Uterus (tissue), 4 donors: Measurements from ENCODE around the gene FADS1. TPM values are rescaled to one million over a fixed set of nuclear protein-coding genes. Genes with fewer than 3 reads are reported as not detected.

Source experiments
- DNase-seq, 2 donors: peaks; one replicate each; pipeline ENCODE4 v3.0.0-alpha.2; 2019 to 2020
- H3K27ac ChIP-seq, 2 donors: fragments of 200-600 bp; sonication (generic); 1 replicate in 1 of 2; 2 replicates in 1 of 2; pipeline ENCODE4 v1.5.1; 2016 to 2018
- H3K27me3 ChIP-seq, 2 donors: fragments of 200-600 bp; sonication (generic); one replicate each; pipeline ENCODE4 v1.5.1; 2018 to 2019; ENCODE audit warnings: control low read depth in 1 of 2
- H3K36me3 ChIP-seq, 2 donors: fragments of 200-600 bp; sonication (generic); one replicate each; pipeline ENCODE4 v1.5.1; 2019; ENCODE audit warnings: control low read depth in 1 of 2
- H3K4me1 ChIP-seq, 2 donors: fragments of 200-600 bp; sonication (generic); one replicate each; pipeline ENCODE4 v1.5.1; 2018 to 2019; ENCODE audit warnings: control low read depth in 1 of 2
- H3K4me3 ChIP-seq, 2 donors: fragments of 200-600 bp; sonication (generic); 1 replicate in 1 of 2; 2 replicates in 1 of 2; pipeline ENCODE4 v1.5.1; 2018 to 2019; ENCODE audit warnings: mild to moderate bottlenecking in 1 of 2
- H3K9me3 ChIP-seq, 2 donors: fragments of 200-600 bp; sonication (generic); one replicate each; pipeline ENCODE4 v1.5.1; 2019; ENCODE audit warnings: control low read depth in 1 of 2
- CTCF ChIP-seq, 4 experiments: fragments of 200-600 bp in 2 of 4; fragments of 450-650 bp in 2 of 4; sonication (generic) in 2 of 4; IDR thresholded peaks; one replicate each; pipeline ENCODE4 v1.5.1; 2016 to 2019; ENCODE audit warnings: antibody characterized with exemption in 4 of 4, mild to moderate bottlenecking in 2 of 4, moderate library complexity in 1 of 4
- POLR2A ChIP-seq, 2 donors: fragments of 450-650 bp; IDR thresholded peaks; one replicate each; pipeline ENCODE4 v1.6.1; 2016; ENCODE audit warnings: antibody characterized with exemption in 2 of 2, mild to moderate bottlenecking in 1 of 2, moderate library complexity in 1 of 2
- intact Hi-C: fragments of 100-400 bp; cut with DNase I; formaldehyde crosslinking; loops from one replicate; pipeline ENCODE4 v1.15.1; 2023; ENCODE audit warnings: low total_unique reads
- total RNA-seq, 4 donors: library from RNA; depleted of rRNA in 3 of 4; stranded (reverse); fragments of >200 nt in 3 of 4; gene quantifications; one replicate each; pipeline versions ENCODE4 v1.1.0 to v1.2.4, GENCODE V29; 2014 to 2023
- donor health status: DM: yes; HTN: yes; CAD: no.

FADS1 gene
- total RNA-seq, 4 donors from 2014 or later = 23.8 to 57.1 (median 38.3) TPM

GRCh38 chr11:61810671-61811175 is 6.1 kb downstream of the FADS1 start:
- intact Hi-C loops = no loop called here
- no peak overlapping the region for H3K4me3 ChIP-seq
- H3K27ac ChIP-seq = no peak overlapping the region
- no peaks in the 10 kb centered on the region for H3K9me3 ChIP-seq
- H3K36me3 ChIP-seq = no peaks in the 10 kb centered on the region
- no peaks in the 10 kb centered on the region for H3K27me3 ChIP-seq
- no peak for TF ChIP-seq POLR2A (IDR thresholded peaks at IDR 0.05)
- no peak for TF ChIP-seq CTCF (IDR thresholded peaks at IDR 0.05)
- no peak for DNase-seq
- H3K4me1 ChIP-seq = no peaks in the 10 kb centered on the region

- Histone ChIP-seq H3K9me3 (no peaks in the 10 kb centered on the region), H3K4me1 (no peaks in the 10 kb centered on the region), H3K36me3 (no peaks in the 10 kb centered on the region), H3K27ac (no peak overlapping the region), H3K27me3 (no peaks in the 10 kb centered on the region), H3K4me3 (no peak overlapping the region)
- TF ChIP-seq POLR2A (IDR thresholded peaks at IDR 0.05) = no peak
- TF ChIP-seq CTCF (IDR thresholded peaks at IDR 0.05) = no peak
- DNase-seq = no peak
- intact Hi-C loops = loop anchor here (10.0 kb wide), 1 partner anchor 308 kb away; no protein-coding TSS in a partner anchor
Measured at GRCh38 chr11:61806785-61807184, 10.0 kb downstream of the FADS1 start.

GRCh38 chr11:61805146-61805545 is 11.7 kb downstream of the FADS1 start:
- DNase-seq = no peak
- Histone ChIP-seq H3K27me3 (no peaks in the 10 kb centered on the region), H3K4me1 (no peaks in the 10 kb centered on the region), H3K27ac (no peak overlapping the region), H3K36me3 (no peaks in the 10 kb centered on the region), H3K9me3 (no peaks in the 10 kb centered on the region), H3K4me3 (no peak overlapping the region)
- intact Hi-C loops = loop anchor here (10.0 kb wide), 1 partner anchor 310 kb away; no protein-coding TSS in a partner anchor
- TF ChIP-seq CTCF (IDR thresholded peaks at IDR 0.05) (no peak), POLR2A (IDR thresholded peaks at IDR 0.05) (no peak)

- Histone ChIP-seq H3K9me3 (no peaks in the 10 kb centered on the region), H3K27me3 (no peaks in the 10 kb centered on the region), H3K4me1 (no peaks in the 10 kb centered on the region), H3K36me3 (no peaks in the 10 kb centered on the region), H3K4me3 (no peak overlapping the region), H3K27ac (no peak overlapping the region)
- TF ChIP-seq CTCF (IDR thresholded peaks at IDR 0.05) (no peak), POLR2A (IDR thresholded peaks at IDR 0.05) (no peak)
- no peak for DNase-seq
- intact Hi-C loops = loop anchor here (10.0 kb wide), 1 partner anchor 311 kb away; no protein-coding TSS in a partner anchor
Measured at GRCh38 chr11:61803889-61804647, 12.7 kb downstream of the FADS1 start.

- no peak for TF ChIP-seq POLR2A (IDR thresholded peaks at IDR 0.05)
- no peak for TF ChIP-seq CTCF (IDR thresholded peaks at IDR 0.05)
- Histone ChIP-seq H3K4me1 (peaks cover 0 to under 1% of the 10 kb centered on the region in 2 donors), H3K4me3 (no peak overlapping the region), H3K9me3 (no peaks in the 10 kb centered on the region), H3K36me3 (no peaks in the 10 kb centered on the region), H3K27ac (no peak overlapping the region), H3K27me3 (no peaks in the 10 kb centered on the region)
- intact Hi-C loops = loop anchor here (10.0 kb wide), 1 partner anchor 312 kb away; no protein-coding TSS in a partner anchor
- DNase-seq = no peak
Measured at GRCh38 chr11:61802605-61803004, 14.2 kb downstream of the FADS1 start.
